ENCODE measurements around the gene LRP8. TPM values are rescaled to one million over a fixed set of nuclear protein-coding genes. Genes with fewer than 3 reads are reported as not detected.

LRP8 gene
- total RNA-seq, 3 donors from 2014 or later = 1.6 to 14.7 (median 6.3) TPM

- H3K27ac ChIP-seq = peak overlapping the region in 1 of 2 donors; percentile 3
- peak overlapping the region; percentile 65 to 92 (median 68) for H3K4me3 ChIP-seq
- no peaks in the 10 kb centered on the region for H3K36me3 ChIP-seq
- H3K9me3 ChIP-seq = no peaks in the 10 kb centered on the region
- H3K27me3 ChIP-seq = no peaks in the 10 kb centered on the region
- DNase-seq (ENCODE audit: low spot score in 2 of 2) = no peak
- intact Hi-C loops (cut with DNase I; ENCODE audit: low total_unique reads) = no loop called here
- TF ChIP-seq POLR2AphosphoS5 (IDR thresholded peaks at IDR 0.05) (no peak), POLR2A (IDR thresholded peaks at IDR 0.05) (no peak)
- TF ChIP-seq, protein P1, sequence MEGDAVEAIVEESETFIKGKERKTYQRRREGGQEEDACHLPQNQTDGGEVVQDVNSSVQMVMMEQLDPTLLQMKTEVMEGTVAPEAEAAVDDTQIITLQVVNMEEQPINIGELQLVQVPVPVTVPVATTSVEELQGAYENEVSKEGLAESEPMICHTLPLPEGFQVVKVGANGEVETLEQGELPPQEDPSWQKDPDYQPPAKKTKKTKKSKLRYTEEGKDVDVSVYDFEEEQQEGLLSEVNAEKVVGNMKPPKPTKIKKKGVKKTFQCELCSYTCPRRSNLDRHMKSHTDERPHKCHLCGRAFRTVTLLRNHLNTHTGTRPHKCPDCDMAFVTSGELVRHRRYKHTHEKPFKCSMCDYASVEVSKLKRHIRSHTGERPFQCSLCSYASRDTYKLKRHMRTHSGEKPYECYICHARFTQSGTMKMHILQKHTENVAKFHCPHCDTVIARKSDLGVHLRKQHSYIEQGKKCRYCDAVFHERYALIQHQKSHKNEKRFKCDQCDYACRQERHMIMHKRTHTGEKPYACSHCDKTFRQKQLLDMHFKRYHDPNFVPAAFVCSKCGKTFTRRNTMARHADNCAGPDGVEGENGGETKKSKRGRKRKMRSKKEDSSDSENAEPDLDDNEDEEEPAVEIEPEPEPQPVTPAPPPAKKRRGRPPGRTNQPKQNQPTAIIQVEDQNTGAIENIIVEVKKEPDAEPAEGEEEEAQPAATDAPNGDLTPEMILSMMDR (IDR thresholded peaks at IDR 0.05) = no peak
- H3K4me1 ChIP-seq = peaks cover 0 to 10% of the 10 kb centered on the region in 2 donors
Measured at GRCh38 chr1:53327182-53327913, 522 bp downstream of the LRP8 start.

DNA sequence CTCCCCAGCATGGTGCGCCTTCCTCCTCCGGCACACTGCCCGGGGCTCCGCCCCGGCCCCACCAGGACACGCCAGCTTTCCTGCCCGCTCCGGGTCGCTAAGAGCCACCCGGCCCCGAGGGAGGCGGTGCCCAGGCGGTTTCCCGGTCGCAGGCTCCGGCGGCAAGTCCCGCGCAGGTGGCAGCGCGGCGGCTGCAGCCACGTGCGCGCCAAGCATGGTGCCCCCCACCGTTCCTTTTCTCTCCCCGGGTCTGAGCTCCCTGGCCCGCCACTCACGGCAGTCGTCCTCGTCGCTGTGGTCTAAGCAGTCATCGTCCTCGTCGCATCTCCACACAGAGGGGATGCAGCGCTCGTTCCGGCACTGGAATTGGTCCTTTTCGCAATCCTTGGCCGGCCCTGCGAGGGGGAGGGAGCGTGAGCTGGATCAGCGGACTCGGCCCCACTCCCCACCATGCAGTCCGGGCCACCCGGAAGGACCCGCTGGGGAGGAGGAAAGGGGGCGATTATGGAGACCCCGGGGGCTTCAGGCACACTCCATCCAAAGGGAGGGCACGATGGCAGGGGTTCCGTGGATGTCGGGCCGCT, 1.2 kb downstream of the LRP8 start:
- peaks cover 0 to 10% of the 10 kb centered on the region in 2 donors for H3K4me1 ChIP-seq
- H3K4me3 ChIP-seq = peak overlapping the region; percentile 65 to 92 (median 68)
- H3K9me3 ChIP-seq = no peaks in the 10 kb centered on the region
- H3K36me3 ChIP-seq = no peaks in the 10 kb centered on the region
- peak overlapping the region in 1 of 2 donors; percentile 77 for H3K27ac ChIP-seq
- intact Hi-C loops (cut with DNase I; ENCODE audit: low total_unique reads) = no loop called here
- TF ChIP-seq, protein P1 (IDR thresholded peaks at IDR 0.05) = no peak
- TF ChIP-seq POLR2AphosphoS5 (IDR thresholded peaks at IDR 0.05) (no peak), POLR2A (IDR thresholded peaks at IDR 0.05) (no peak)
- DNase-seq (ENCODE audit: low spot score in 2 of 2) = no peak
- H3K27me3 ChIP-seq = no peaks in the 10 kb centered on the region

DNA sequence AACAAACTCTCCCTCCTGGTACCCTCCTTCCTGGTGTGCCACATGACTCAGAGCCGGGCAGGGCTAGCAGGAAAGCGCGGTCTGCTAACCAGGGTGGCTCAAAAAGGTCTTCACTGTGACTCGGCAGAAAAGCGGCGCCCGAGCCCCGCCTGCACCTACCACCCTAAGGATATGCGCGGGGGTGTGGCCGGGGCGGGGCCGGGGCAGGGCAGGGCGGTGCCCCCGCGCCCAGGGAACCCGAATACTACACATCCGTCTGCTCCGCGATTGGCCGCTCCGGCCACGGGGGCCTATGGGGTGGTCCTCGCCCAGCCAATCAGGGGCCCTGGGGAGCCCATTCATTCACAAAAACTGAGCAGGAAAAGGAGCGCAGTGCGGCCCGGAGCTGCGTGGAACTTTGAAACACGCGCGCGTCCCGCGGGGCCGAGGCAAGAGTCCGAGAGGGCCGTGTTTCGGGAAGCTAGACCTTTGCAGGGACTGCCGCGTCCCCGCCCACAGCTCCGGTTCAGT, 1.7 kb downstream of the LRP8 start:
- no peak for TF ChIP-seq POLR2AphosphoS5 (IDR thresholded peaks at IDR 0.05)
- TF ChIP-seq, protein P1 (IDR thresholded peaks at IDR 0.05) = no peak
- TF ChIP-seq POLR2A (IDR thresholded peaks at IDR 0.05) = no peak
- intact Hi-C loops (cut with DNase I; ENCODE audit: low total_unique reads) = no loop called here
- DNase-seq (ENCODE audit: low spot score in 2 of 2) = peak; percentile 79 to 86
- Histone ChIP-seq H3K36me3 (no peaks in the 10 kb centered on the region), H3K27ac (peak overlapping the region; percentile 71 to 77), H3K27me3 (no peaks in the 10 kb centered on the region), H3K4me3 (peak overlapping the region; percentile 65 to 92 (median 68)), H3K9me3 (no peaks in the 10 kb centered on the region), H3K4me1 (peaks cover 0 to 10% of the 10 kb centered on the region in 2 donors)

GRCh38 chr1:53325326-53326087, 2.4 kb downstream of the LRP8 start:
- Histone ChIP-seq H3K4me3 (peak overlapping the region; percentile 65 to 92 (median 68)), H3K36me3 (no peaks in the 10 kb centered on the region), H3K27ac (peak overlapping the region; percentile 71 to 77), H3K27me3 (no peaks in the 10 kb centered on the region), H3K9me3 (no peaks in the 10 kb centered on the region), H3K4me1 (peaks cover 0 to 10% of the 10 kb centered on the region in 2 donors)
- intact Hi-C loops (cut with DNase I; ENCODE audit: low total_unique reads) = no loop called here
- no peak for DNase-seq (ENCODE audit: low spot score in 2 of 2)
- TF ChIP-seq POLR2AphosphoS5 (IDR thresholded peaks at IDR 0.05) (no peak), POLR2A (IDR thresholded peaks at IDR 0.05) (no peak)
- TF ChIP-seq, protein P1 (IDR thresholded peaks at IDR 0.05) = no peak
